Gastroesophageal sphincter (tissue), 3 donors: ENCODE results near the gene TOB1.

Experiments
- CTCF ChIP-seq, 4 experiments: fragments of 200-600 bp in 2 of 4; fragments of 450-650 bp in 2 of 4; sonication (generic) in 1 of 4; IDR thresholded peaks; one replicate each; pipeline ENCODE4 v1.5.1; 2017 to 2019; ENCODE audit warnings: antibody characterized with exemption in 4 of 4, mild to moderate bottlenecking in 2 of 4, moderate library complexity in 2 of 4
- POLR2AphosphoS5 ChIP-seq: sonication (generic); formaldehyde crosslinking; IDR thresholded peaks from one replicate; pipeline ENCODE4 v1.6.1; 2017; ENCODE audit warnings: antibody characterized with exemption

- TF ChIP-seq CTCF (IDR thresholded peaks at IDR 0.05) (no peak), POLR2AphosphoS5 (no peak)
These were observed 34.3 kb upstream of the TOB1 start for GRCh38 chr17:50900383-50900892.
